OCI-LY7 (cell line): ENCODE data around the gene PAGR1.

ENCODE experiments used
- EZH2phosphoT487 ChIP-seq: fragments of 200-600 bp; sonication (generic); IDR thresholded peaks from 2 replicates; pipeline ENCODE4 v1.6.1; 2018; ENCODE audit warnings: low read depth, borderline replicate concordance, mild to moderate bottlenecking, mixed run types, antibody characterized with exemption, low read length, moderate library complexity, mixed read lengths
- TF ChIP-seq, protein P1 (sequence below): fragments of 200-600 bp; sonication (generic); conservative IDR thresholded peaks from 2 replicates; pipeline ENCODE4 v1.5.1; 2014; ENCODE audit warnings: mild to moderate bottlenecking, antibody characterized with exemption, low read length, moderate library complexity, mixed read lengths

- TF ChIP-seq, protein P1, sequence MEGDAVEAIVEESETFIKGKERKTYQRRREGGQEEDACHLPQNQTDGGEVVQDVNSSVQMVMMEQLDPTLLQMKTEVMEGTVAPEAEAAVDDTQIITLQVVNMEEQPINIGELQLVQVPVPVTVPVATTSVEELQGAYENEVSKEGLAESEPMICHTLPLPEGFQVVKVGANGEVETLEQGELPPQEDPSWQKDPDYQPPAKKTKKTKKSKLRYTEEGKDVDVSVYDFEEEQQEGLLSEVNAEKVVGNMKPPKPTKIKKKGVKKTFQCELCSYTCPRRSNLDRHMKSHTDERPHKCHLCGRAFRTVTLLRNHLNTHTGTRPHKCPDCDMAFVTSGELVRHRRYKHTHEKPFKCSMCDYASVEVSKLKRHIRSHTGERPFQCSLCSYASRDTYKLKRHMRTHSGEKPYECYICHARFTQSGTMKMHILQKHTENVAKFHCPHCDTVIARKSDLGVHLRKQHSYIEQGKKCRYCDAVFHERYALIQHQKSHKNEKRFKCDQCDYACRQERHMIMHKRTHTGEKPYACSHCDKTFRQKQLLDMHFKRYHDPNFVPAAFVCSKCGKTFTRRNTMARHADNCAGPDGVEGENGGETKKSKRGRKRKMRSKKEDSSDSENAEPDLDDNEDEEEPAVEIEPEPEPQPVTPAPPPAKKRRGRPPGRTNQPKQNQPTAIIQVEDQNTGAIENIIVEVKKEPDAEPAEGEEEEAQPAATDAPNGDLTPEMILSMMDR: no peak
- no peak for TF ChIP-seq EZH2phosphoT487
Observed at GRCh38 chr16:29820730-29821642, 5.0 kb downstream of the PAGR1 start.
